ENCODE data around the gene SPRING1. TPM values are rescaled to one million over a fixed set of nuclear protein-coding genes. Genes with fewer than 3 reads are reported as not detected.
"Not testable (repeated sequence)": the region's sequence is repeated elsewhere in the genome, so short reads cannot be mapped to it uniquely, and the experiment has no call there.

The SPRING1 gene
- total RNA-seq, 2 donors from 2014 or later = 13.4 to 36.8 TPM

DNA sequence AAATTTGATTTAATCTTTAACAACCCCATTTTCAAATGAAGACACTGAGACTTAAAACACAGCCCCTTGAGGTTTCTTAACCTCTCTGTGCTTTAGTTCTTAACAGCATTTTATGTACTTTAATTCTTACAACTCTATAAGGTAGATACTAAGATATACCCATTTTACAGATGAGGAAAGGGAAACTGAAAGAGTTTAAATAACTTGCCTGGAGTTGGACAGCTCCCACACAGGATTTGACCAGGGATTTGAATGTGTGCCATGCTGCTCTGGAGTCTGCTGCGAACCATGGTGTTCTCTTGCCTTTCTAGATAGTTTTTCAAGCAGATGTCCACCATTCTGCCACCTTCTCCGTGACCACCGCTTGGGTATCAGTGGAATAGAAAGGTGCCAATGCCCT, 28.4 kb upstream of the SPRING1 start:
- DNase-seq (ENCODE audit: low spot score) = no peak
- H3K4me3 ChIP-seq = no peak overlapping the region

DNA sequence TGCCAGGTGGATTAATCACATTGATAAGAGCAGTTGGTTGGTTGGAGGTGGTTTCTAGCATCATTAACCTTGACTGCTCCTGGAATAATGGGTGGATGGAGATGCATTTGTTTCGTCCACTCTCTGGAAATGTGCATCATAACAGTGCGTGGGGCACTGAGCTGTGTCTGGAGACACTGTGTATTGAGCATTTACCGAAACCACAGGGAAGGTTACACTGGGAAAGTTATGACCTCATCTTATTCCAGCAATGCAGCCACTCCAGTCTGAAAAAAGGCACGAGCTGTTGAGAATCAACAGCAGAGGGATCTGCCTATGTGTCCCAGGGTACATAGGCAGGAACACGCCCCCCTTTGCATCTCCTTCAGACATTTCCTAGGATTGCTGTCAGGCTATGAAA, 27.4 kb upstream of the SPRING1 start:
- ATAC-seq (ENCODE audit: insufficient number of reproducible peaks, low FRiP score, low read depth) (no peak), DNase-seq (ENCODE audit: low spot score) (no peak)
- no peak overlapping the region for H3K4me3 ChIP-seq
- H3K36me3 ChIP-seq = no peaks in the 10 kb centered on the region
- H3K27me3 ChIP-seq (replicated peaks; ENCODE audit: insufficient read depth) = no peaks in the 10 kb centered on the region
- no peak overlapping the region for H3K27ac ChIP-seq
- no peaks in the 10 kb centered on the region for H3K9me3 ChIP-seq
- TF ChIP-seq, protein P1, sequence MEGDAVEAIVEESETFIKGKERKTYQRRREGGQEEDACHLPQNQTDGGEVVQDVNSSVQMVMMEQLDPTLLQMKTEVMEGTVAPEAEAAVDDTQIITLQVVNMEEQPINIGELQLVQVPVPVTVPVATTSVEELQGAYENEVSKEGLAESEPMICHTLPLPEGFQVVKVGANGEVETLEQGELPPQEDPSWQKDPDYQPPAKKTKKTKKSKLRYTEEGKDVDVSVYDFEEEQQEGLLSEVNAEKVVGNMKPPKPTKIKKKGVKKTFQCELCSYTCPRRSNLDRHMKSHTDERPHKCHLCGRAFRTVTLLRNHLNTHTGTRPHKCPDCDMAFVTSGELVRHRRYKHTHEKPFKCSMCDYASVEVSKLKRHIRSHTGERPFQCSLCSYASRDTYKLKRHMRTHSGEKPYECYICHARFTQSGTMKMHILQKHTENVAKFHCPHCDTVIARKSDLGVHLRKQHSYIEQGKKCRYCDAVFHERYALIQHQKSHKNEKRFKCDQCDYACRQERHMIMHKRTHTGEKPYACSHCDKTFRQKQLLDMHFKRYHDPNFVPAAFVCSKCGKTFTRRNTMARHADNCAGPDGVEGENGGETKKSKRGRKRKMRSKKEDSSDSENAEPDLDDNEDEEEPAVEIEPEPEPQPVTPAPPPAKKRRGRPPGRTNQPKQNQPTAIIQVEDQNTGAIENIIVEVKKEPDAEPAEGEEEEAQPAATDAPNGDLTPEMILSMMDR (IDR thresholded peaks at IDR 0.05) = no peak
- peaks cover 2 to 3% of the 10 kb centered on the region in 2 donors for H3K4me1 ChIP-seq (ENCODE audit: control insufficient read depth in 1 of 2, low read depth in 2 of 2)

More for the DNA sequence above, 28.4 kb upstream of the SPRING1 start:
- Histone ChIP-seq H3K4me1 (ENCODE audit: control insufficient read depth in 1 of 2, low read depth in 2 of 2) (no peaks in the 10 kb centered on the region), H3K27me3 (replicated peaks; ENCODE audit: insufficient read depth) (no peaks in the 10 kb centered on the region), H3K36me3 (no peaks in the 10 kb centered on the region), H3K9me3 (no peaks in the 10 kb centered on the region), H3K27ac (no peak overlapping the region)
- TF ChIP-seq, protein P1 (IDR thresholded peaks at IDR 0.05) = no peak
- no peak for ATAC-seq (ENCODE audit: insufficient number of reproducible peaks, low FRiP score, low read depth)

DNA sequence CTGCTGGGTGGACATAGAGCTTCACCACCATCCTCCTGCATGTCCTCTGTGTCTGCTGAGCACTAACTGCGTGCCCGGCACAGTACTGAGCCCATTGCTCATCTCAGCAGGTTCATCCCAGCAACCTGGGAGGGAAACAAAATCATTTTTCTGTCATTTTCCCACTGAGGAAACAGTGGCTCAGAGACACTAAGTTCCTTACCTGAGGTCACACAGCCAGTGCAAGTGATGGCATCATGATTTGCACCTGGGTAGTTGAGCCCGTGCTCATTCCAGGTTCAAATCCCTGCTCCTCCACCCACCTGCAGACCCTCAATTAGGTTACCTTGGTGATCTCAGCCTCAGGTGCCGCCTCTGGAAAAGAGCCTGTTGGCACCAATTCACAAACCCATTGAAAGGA, 23.6 kb upstream of the SPRING1 start:
- H3K9me3 ChIP-seq = no peaks in the 10 kb centered on the region
- no peaks in the 10 kb centered on the region for H3K27me3 ChIP-seq (replicated peaks; ENCODE audit: insufficient read depth)
- no peak overlapping the region for H3K27ac ChIP-seq
- peaks cover 9 to 13% of the 10 kb centered on the region in 2 donors for H3K4me1 ChIP-seq (ENCODE audit: control insufficient read depth in 1 of 2, low read depth in 2 of 2)
- H3K4me3 ChIP-seq = no peak overlapping the region
- TF ChIP-seq, protein P1 (IDR thresholded peaks at IDR 0.05) = no peak
- DNase-seq (ENCODE audit: low spot score) (no peak), ATAC-seq (ENCODE audit: insufficient number of reproducible peaks, low FRiP score, low read depth) (no peak)
- no peaks in the 10 kb centered on the region for H3K36me3 ChIP-seq

DNA sequence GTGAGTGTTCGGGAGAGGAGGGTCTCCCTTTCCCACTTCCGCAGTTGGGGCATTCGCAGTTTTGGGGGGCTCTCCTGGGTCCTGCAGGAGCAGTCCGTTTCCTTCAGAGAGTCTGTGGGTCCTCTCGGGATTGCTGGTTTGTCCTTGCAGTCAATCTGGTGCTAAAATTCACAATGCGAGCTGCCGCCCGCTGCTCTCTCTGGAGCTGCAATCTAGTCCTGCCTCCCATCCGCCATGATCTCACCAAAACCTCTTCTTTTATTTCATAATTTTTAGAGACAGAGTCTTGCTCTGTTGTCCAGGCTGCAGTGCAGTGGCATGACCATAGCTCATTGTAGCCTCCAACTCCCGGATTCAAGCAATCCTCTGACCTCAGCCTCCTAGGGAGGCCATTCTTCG, 22.8 kb upstream of the SPRING1 start:
- no peaks in the 10 kb centered on the region for H3K36me3 ChIP-seq
- ATAC-seq (ENCODE audit: insufficient number of reproducible peaks, low FRiP score, low read depth) = no peak
- no peaks in the 10 kb centered on the region for H3K27me3 ChIP-seq (replicated peaks; ENCODE audit: insufficient read depth)
- H3K27ac ChIP-seq = peak overlapping the region in 1 of 2 donors; percentile 63
- peaks cover 9 to 13% of the 10 kb centered on the region in 2 donors for H3K4me1 ChIP-seq (ENCODE audit: control insufficient read depth in 1 of 2, low read depth in 2 of 2)
- peak overlapping the region; percentile 67 for H3K4me3 ChIP-seq
- DNase-seq (ENCODE audit: low spot score) = no peak
- TF ChIP-seq, protein P1 (IDR thresholded peaks at IDR 0.05) = no peak
- no peaks in the 10 kb centered on the region for H3K9me3 ChIP-seq

DNA sequence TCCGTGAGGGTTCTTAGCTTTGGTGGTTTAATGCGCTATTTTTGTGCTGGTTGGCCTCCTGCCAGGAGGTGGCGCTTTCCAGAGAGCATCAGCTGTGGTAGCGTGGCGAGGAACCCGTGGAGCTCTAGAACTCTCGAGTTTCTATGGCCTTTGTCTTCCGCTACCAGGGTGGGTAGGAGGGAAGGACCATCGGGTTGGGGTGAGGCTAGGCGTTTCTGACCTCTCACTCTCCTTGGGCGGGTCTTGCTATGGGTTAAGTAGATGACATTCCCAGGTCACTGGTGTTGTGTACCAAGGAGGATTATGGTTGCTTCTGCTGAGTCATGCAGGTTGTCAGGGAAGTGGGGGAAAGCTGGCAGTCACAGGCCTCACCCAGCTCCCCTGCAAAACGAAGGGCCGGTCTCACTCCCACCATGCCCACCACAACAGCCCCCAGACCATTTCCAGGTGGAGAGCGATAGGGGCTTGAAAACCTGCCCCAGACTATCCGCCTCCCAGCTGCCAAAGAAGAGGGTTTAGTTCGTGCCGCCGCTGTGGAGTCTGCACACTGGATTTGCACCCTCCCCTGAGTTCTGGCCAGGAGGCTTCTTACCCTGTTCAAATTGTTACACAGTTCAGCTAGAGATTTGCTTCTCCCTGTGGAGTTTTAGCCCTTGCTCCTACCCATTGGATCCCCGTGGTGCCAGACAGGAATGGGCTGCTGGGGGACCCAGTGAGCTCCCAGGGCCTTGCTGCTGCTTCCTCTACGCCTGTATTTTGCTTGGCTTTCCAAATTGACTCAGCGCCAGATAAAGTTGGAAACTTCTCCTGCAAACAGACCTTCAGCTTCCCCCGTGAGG, 22.1 kb upstream of the SPRING1 start:
- ATAC-seq (ENCODE audit: insufficient number of reproducible peaks, low FRiP score, low read depth) = no peak
- H3K27ac ChIP-seq = peak overlapping the region in 1 of 2 donors; percentile 63

DNA sequence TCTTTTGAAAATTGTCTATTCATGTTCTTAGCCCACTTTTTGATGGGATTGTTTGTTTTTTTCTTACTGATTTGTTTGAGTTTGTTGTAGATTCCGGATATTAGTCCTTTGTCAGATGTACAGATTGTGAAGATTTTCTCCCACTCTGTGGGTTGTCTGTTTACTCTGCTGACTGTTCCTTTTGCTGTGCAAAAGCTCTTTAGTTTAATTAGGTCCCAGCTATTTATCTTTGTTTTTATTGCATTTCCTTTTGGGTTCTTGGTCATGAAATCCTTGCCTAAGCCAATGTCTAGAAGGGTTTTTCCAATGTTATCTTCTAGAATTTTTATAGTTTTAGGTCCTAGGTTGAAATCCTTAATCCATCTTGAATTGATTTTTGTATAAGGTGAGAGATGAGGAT, 16.9 kb upstream of the SPRING1 start:
- not testable (repeated sequence) for H3K4me3 ChIP-seq; H3K9me3 ChIP-seq; ATAC-seq (ENCODE audit: insufficient number of reproducible peaks, low FRiP score, low read depth); H3K36me3 ChIP-seq; H3K27me3 ChIP-seq (replicated peaks; ENCODE audit: insufficient read depth); H3K4me1 ChIP-seq (ENCODE audit: control insufficient read depth in 1 of 2, low read depth in 2 of 2); H3K27ac ChIP-seq; DNase-seq (ENCODE audit: low spot score)

More for the DNA sequence above, 22.1 kb upstream of the SPRING1 start:
- H3K4me1 ChIP-seq (ENCODE audit: control insufficient read depth in 1 of 2, low read depth in 2 of 2) = peaks cover 9 to 13% of the 10 kb centered on the region in 2 donors
- no peak for DNase-seq (ENCODE audit: low spot score)
- TF ChIP-seq, protein P1 (IDR thresholded peaks at IDR 0.05) = no peak
- H3K4me3 ChIP-seq = peak overlapping the region; percentile 67
- H3K27me3 ChIP-seq (replicated peaks; ENCODE audit: insufficient read depth) = no peaks in the 10 kb centered on the region
- H3K36me3 ChIP-seq = no peaks in the 10 kb centered on the region
- no peaks in the 10 kb centered on the region for H3K9me3 ChIP-seq

DNA sequence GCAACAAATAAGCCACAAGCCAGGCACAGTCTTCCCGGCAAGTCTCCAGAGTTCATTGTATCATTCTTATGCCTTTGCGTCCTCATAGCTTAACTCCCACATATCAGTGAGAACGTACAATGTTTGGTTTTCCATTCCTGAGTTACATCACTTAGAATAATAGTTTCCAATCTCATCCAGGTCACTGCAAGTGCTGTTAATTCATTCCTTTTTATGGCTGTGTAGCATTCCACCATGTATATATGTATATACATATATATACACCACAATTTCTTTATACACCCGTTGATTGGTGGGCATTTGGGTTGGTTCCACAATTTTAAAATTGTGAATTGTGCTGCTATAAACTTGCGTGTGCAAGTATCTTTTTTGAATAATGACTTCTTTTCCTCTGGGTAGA, 16.2 kb upstream of the SPRING1 start:
- H3K27me3 ChIP-seq (replicated peaks; ENCODE audit: insufficient read depth) = not testable (repeated sequence)

More for the DNA sequence above, 16.2 kb upstream of the SPRING1 start:
- H3K4me3 ChIP-seq; H3K27ac ChIP-seq; ATAC-seq (ENCODE audit: insufficient number of reproducible peaks, low FRiP score, low read depth); H3K9me3 ChIP-seq; H3K36me3 ChIP-seq; DNase-seq (ENCODE audit: low spot score); H3K4me1 ChIP-seq (ENCODE audit: control insufficient read depth in 1 of 2, low read depth in 2 of 2): not testable (repeated sequence)
